Neuronal stem cell (in vitro differentiated cells): ENCODE measurements around the gene STARD13.

Source experiments
- DNase-seq: peaks from one replicate; pipeline ENCODE4 v3.0.0-alpha.2; 2013; ENCODE audit warnings: low spot score
- H2AFZ ChIP-seq: one replicate; pipeline ENCODE4 v1.6.1; 2013; ENCODE audit warnings: mild to moderate bottlenecking, low read length, inconsistent platforms
- H2AK5ac ChIP-seq: 2 replicates; pipeline ENCODE4 v1.6.1; 2013; ENCODE audit warnings: low read depth, mild to moderate bottlenecking, inconsistent platforms, low read length, moderate library complexity, mixed read lengths
- H2BK120ac ChIP-seq: 2 replicates; pipeline ENCODE4 v1.6.1; 2013; ENCODE audit warnings: low read depth, mild to moderate bottlenecking, inconsistent platforms, low read length, moderate library complexity, mixed read lengths
- H2BK12ac ChIP-seq: one replicate; pipeline ENCODE4 v1.6.1; 2013; ENCODE audit warnings: low read length, inconsistent platforms
- H2BK15ac ChIP-seq: 2 replicates; pipeline ENCODE4 v1.6.1; 2013; ENCODE audit warnings: mild to moderate bottlenecking, low read length, inconsistent platforms, mixed read lengths
- H2BK5ac ChIP-seq: one replicate; pipeline ENCODE4 v1.6.1; 2013; ENCODE audit warnings: inconsistent platforms, mild to moderate bottlenecking, low read length, moderate library complexity
- H3K14ac ChIP-seq: one replicate; pipeline ENCODE4 v1.6.1; 2013; ENCODE audit warnings: low read length, inconsistent platforms
- H3K18ac ChIP-seq: 2 replicates; pipeline ENCODE4 v1.6.1; 2013; ENCODE audit warnings: low read length, inconsistent platforms
- H3K23ac ChIP-seq: 2 replicates; pipeline ENCODE4 v1.6.1; 2013; ENCODE audit warnings: low read depth, mild to moderate bottlenecking, mixed read lengths, low read length, inconsistent platforms; ENCODE audit not compliant: poor library complexity
- H3K27ac ChIP-seq: replicated peaks from 3 replicates; pipeline ENCODE4 v1.5.1; 2013; ENCODE audit warnings: low read length, inconsistent platforms
- H3K27me3 ChIP-seq, 3 experiments: 2 replicates each; pipeline ENCODE4 v1.6.1; 2013; ENCODE audit warnings: low read length in 3 of 3, mild to moderate bottlenecking in 2 of 3, inconsistent platforms in 1 of 3, low read depth in 1 of 3, mixed read lengths in 1 of 3, moderate library complexity in 1 of 3; ENCODE audit not compliant: control insufficient read depth in 3 of 3, insufficient read depth in 3 of 3
- H3K36me3 ChIP-seq, 2 donors: replicated peaks in 1 of 2; 2 replicates each; pipeline ENCODE4 v1.6.1; 2013; ENCODE audit warnings: low read length in 2 of 2; ENCODE audit not compliant: control insufficient read depth in 2 of 2, insufficient read depth in 2 of 2
- H3K4ac ChIP-seq: 2 replicates; pipeline ENCODE4 v1.6.1; 2013; ENCODE audit warnings: inconsistent platforms, mild to moderate bottlenecking, low read length, moderate library complexity
- H3K4me1 ChIP-seq, 2 donors: 1 replicate in 1 of 2; 2 replicates in 1 of 2; pipeline ENCODE4 v1.6.1; 2013; ENCODE audit warnings: low read length in 2 of 2, low read depth in 1 of 2; ENCODE audit not compliant: control insufficient read depth in 2 of 2, insufficient read depth in 1 of 2
- H3K4me2 ChIP-seq: one replicate; pipeline ENCODE4 v1.6.1; 2013; ENCODE audit warnings: mild to moderate bottlenecking, low read length, inconsistent platforms; ENCODE audit not compliant: insufficient read depth, poor library complexity, severe bottlenecking
- H3K4me3 ChIP-seq, 2 donors: 2 replicates each; pipeline ENCODE4 v1.5.1; 2013; ENCODE audit warnings: low read length in 2 of 2, mild to moderate bottlenecking in 2 of 2, inconsistent platforms in 1 of 2, moderate library complexity in 1 of 2
- H3K79me1 ChIP-seq: one replicate; pipeline ENCODE4 v1.6.1; 2013; ENCODE audit warnings: low read depth, mild to moderate bottlenecking, inconsistent platforms, low read length, moderate library complexity
- H3K9ac ChIP-seq: one replicate; pipeline ENCODE4 v1.6.1; 2013; ENCODE audit warnings: mild to moderate bottlenecking, low read depth, low read length, inconsistent platforms; ENCODE audit not compliant: poor library complexity
- H3K9me3 ChIP-seq, 2 donors: replicated peaks in 1 of 2; 2 replicates each; pipeline versions ENCODE3 to v1.6.1; 2013; ENCODE audit warnings: low read length in 2 of 2, mild to moderate bottlenecking in 2 of 2, inconsistent platforms in 1 of 2, low read depth in 1 of 2, mixed read lengths in 1 of 2, moderate library complexity in 1 of 2; ENCODE audit not compliant: control insufficient read depth in 2 of 2, insufficient read depth in 1 of 2
- H4K8ac ChIP-seq: one replicate; pipeline ENCODE4 v1.6.1; 2013; ENCODE audit warnings: low read depth, mild to moderate bottlenecking, inconsistent platforms, low read length, moderate library complexity
- H4K91ac ChIP-seq: one replicate; pipeline ENCODE4 v1.6.1; 2013; ENCODE audit warnings: low read length, low read depth, mild to moderate bottlenecking, inconsistent platforms; ENCODE audit not compliant: poor library complexity
- WGBS, 2 donors: extraction: QIAGEN DNeasy Blood & Tissue Kit; methylation state at CpG; one replicate each; pipeline ENCODE4 v1.1.7; 2013; ENCODE audit warnings: missing lambda C conversion rate in 2 of 2, mixed read lengths in 1 of 2; ENCODE audit not compliant: insufficient read length in 2 of 2, insufficient replicate concordance in 1 of 2; ENCODE audit errors: extremely low coverage in 2 of 2; 5-methylcytosine and 5-hydroxymethylcytosine counted together

The STARD13 gene

GRCh38 chr13:33087790-33088189, 197.8 kb downstream of the STARD13 start:
- no CpG with 5 or more reads among the region's 3 CpGs for WGBS, 2 donors
- Histone ChIP-seq H3K18ac (no peak overlapping the region), H3K4me3 (no peak overlapping the region), H3K4ac (no peak overlapping the region), H2AK5ac (no peak overlapping the region), H3K27me3 (no peaks in the 10 kb centered on the region), H4K8ac (no peak overlapping the region), H3K36me3 (no peaks in the 10 kb centered on the region), H4K91ac (no peak overlapping the region), H3K9me3 (no peaks in the 10 kb centered on the region), H2AFZ (no peak overlapping the region), H2BK12ac (no peak overlapping the region), H3K27ac (no peak overlapping the region), H2BK15ac (no peak overlapping the region), H3K4me2 (no peak overlapping the region), H3K9ac (no peak overlapping the region), H3K14ac (no peak overlapping the region), H3K79me1 (no peaks in the 10 kb centered on the region), H2BK5ac (no peak overlapping the region), H3K23ac (no peak overlapping the region), H3K4me1 (peaks cover 6 to 17% of the 10 kb centered on the region in 2 donors), H2BK120ac (no peak overlapping the region)
- no peak for DNase-seq

- H3K36me3 ChIP-seq: no peaks in the 10 kb centered on the region
- H3K23ac ChIP-seq: no peak overlapping the region
- H2AK5ac ChIP-seq: no peak overlapping the region
- H2BK12ac ChIP-seq: no peak overlapping the region
- no peak overlapping the region for H2BK5ac ChIP-seq
- H4K91ac ChIP-seq: no peak overlapping the region
- DNase-seq: no peak
- no peaks in the 10 kb centered on the region for H3K79me1 ChIP-seq
- no peak overlapping the region for H2BK120ac ChIP-seq
- H3K4me1 ChIP-seq: peaks cover 5 to 17% of the 10 kb centered on the region in 2 donors
- no peak overlapping the region for H3K18ac ChIP-seq
- no CpG with 5 or more reads among the region's 9 CpGs for WGBS, 2 donors
- no peak overlapping the region for H3K27ac ChIP-seq
- H3K9me3 ChIP-seq: no peaks in the 10 kb centered on the region
- no peak overlapping the region for H2BK15ac ChIP-seq
- H3K14ac ChIP-seq: no peak overlapping the region
- H4K8ac ChIP-seq: no peak overlapping the region
- no peak overlapping the region for H3K4ac ChIP-seq
- no peak overlapping the region for H3K4me2 ChIP-seq
- no peaks in the 10 kb centered on the region for H3K27me3 ChIP-seq
- no peak overlapping the region for H3K4me3 ChIP-seq
- H2AFZ ChIP-seq: no peak overlapping the region
- no peak overlapping the region for H3K9ac ChIP-seq
Measured at GRCh38 chr13:33087091-33087490, 198.5 kb downstream of the STARD13 start.

- no peak overlapping the region for H2AFZ ChIP-seq
- H4K91ac ChIP-seq: no peak overlapping the region
- H3K27ac ChIP-seq: no peak overlapping the region
- H3K36me3 ChIP-seq: no peaks in the 10 kb centered on the region
- no peak overlapping the region for H3K18ac ChIP-seq
- H2AK5ac ChIP-seq: no peak overlapping the region
- H3K4me2 ChIP-seq: no peak overlapping the region
- H2BK5ac ChIP-seq: no peak overlapping the region
- H3K23ac ChIP-seq: no peak overlapping the region
- no peak overlapping the region for H2BK120ac ChIP-seq
- H2BK12ac ChIP-seq: no peak overlapping the region
- no peaks in the 10 kb centered on the region for H3K9me3 ChIP-seq
- no peaks in the 10 kb centered on the region for H3K79me1 ChIP-seq
- no peaks in the 10 kb centered on the region for H3K27me3 ChIP-seq
- WGBS, 2 donors: no CpG with 5 or more reads among the region's 1 CpG
- no peak overlapping the region for H3K14ac ChIP-seq
- peaks cover 3 to 7% of the 10 kb centered on the region in 2 donors for H3K4me1 ChIP-seq
- no peak overlapping the region for H3K4me3 ChIP-seq
- no peak overlapping the region for H3K4ac ChIP-seq
- no peak overlapping the region for H3K9ac ChIP-seq
- no peak overlapping the region for H2BK15ac ChIP-seq
- no peak for DNase-seq
- no peak overlapping the region for H4K8ac ChIP-seq
Measured at GRCh38 chr13:33083054-33083453, 202.5 kb downstream of the STARD13 start.

DNA sequence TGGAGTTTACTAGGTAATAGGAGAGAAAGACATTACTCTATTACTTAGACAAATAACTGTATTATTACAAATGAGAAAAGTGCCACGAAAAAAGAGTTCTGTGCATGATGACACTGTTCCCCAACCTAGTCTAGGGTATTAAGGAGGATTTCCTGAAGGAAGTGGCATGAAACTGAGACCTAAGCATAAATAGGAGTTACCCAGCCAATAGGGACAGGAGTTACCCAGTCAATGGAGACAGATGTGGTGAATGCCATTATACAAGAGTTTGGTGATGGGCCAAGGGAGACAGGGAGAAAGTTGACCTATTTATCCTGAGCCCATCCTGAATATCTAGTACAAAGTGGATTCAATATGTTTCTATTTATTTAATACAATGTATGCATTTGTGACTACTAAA, 203.9 kb downstream of the STARD13 start:
- Histone ChIP-seq H2BK15ac (no peak overlapping the region), H2BK120ac (no peak overlapping the region), H3K4ac (no peak overlapping the region), H3K79me1 (no peaks in the 10 kb centered on the region), H2AK5ac (no peak overlapping the region), H2AFZ (no peak overlapping the region), H3K4me2 (no peak overlapping the region), H3K27me3 (no peaks in the 10 kb centered on the region), H3K9ac (no peak overlapping the region), H3K27ac (no peak overlapping the region), H2BK12ac (no peak overlapping the region), H4K91ac (no peak overlapping the region), H3K9me3 (no peaks in the 10 kb centered on the region), H3K14ac (no peak overlapping the region), H3K4me1 (peaks cover 3 to 7% of the 10 kb centered on the region in 2 donors), H4K8ac (no peak overlapping the region), H3K4me3 (no peak overlapping the region), H3K18ac (no peak overlapping the region), H2BK5ac (no peak overlapping the region), H3K23ac (no peak overlapping the region), H3K36me3 (no peaks in the 10 kb centered on the region)
- no peak for DNase-seq
- WGBS, 2 donors: no CpG with 5 or more reads among the region's 1 CpG
